ENCODE data around the gene SSH2.

DNA sequence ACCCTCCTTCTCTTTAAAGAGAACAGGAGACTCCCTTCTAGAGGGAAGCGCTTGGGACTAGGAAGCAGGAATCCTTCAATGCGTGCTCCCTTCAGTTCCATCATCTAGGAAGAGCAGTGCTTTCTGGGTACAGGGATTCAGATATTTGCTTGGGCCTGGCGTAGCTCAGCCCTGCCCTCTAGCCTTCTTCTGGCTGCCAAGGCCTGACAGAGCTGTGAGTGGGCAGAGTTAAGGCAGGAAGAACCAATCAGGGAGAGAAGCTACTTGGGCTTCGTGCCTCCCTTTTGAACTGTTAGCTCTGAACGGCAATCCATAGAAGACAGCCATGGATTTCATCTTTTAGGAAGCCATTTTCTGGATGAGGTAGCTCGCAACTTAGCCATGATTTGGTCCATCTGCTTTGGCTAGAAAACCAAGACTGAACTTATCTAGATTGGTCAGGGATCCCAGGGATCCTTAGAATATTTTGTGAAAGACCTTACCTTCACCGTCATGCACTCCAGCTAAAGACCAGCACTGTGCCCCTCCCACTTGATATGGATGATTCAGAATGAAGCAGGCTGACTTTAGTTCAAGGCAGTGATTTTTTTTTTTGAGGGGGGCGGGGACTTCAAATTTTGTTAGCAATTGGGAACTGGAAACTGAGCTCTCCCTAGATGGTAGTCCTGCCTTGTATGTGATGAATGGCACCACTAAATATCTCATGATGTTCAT, 304.8 kb downstream of the SSH2 start:
- TF ChIP-seq, protein P1, sequence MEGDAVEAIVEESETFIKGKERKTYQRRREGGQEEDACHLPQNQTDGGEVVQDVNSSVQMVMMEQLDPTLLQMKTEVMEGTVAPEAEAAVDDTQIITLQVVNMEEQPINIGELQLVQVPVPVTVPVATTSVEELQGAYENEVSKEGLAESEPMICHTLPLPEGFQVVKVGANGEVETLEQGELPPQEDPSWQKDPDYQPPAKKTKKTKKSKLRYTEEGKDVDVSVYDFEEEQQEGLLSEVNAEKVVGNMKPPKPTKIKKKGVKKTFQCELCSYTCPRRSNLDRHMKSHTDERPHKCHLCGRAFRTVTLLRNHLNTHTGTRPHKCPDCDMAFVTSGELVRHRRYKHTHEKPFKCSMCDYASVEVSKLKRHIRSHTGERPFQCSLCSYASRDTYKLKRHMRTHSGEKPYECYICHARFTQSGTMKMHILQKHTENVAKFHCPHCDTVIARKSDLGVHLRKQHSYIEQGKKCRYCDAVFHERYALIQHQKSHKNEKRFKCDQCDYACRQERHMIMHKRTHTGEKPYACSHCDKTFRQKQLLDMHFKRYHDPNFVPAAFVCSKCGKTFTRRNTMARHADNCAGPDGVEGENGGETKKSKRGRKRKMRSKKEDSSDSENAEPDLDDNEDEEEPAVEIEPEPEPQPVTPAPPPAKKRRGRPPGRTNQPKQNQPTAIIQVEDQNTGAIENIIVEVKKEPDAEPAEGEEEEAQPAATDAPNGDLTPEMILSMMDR (IDR thresholded peaks at IDR 0.05), result no peak
- TF ChIP-seq EP300 (IDR thresholded peaks at IDR 0.05), result no peak
- no peak for TF ChIP-seq POLR2A (IDR thresholded peaks at IDR 0.05)

Measured in ovary (tissue), 3 donors.